ENCODE results near the gene RPL36AL. TPM values are rescaled to one million over a fixed set of nuclear protein-coding genes. Genes with fewer than 3 reads are reported as not detected.

RPL36AL gene
- total and polyA plus RNA-seq, 2 of the 4 experiments (the other 2 are of a cell fraction), result 129 to 313 TPM

DNA sequence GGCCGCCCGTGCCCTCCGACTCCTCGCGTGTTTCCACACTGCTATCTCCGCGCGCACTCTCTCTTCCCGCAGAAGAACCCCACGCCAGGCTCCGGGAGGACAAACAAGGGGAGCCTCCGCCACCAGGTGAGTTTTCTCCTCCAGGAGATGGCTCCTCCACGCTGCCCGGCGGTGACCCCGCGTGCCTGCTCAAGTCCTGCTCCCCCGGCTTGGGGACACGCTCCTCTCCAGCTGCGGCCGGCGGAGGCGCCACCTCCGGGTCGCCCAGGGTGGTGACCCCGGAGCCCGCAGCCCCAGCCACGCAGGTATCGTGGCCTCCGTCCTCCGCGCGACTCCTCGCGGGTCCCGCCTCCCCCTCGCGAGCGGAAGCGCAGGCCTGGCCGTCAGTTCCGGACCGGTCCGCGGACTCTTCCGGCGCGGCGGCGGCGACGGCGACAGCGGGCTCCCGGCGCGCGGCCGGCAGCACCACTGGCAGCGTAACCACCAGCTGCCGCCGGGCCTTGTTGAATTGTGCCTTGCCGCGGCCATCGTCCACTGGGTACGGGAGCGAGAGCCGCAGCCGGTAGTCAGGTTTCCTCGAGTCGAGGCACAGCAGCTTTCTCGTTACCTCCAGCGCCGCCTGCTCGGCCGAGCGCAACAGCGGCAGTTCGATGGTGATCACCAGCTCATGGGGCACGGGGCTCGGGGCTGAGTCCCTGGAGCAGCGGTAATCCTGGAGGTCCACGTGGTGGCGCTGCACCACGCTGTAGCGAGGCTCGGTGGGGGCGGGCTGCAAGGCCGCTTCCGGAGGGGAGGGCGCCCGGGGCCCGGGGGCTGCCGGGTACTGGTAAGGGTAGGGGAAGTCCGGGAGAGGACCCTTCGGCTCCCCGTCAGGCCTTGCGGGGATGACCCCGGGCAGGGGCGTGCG lies 13.5 kb upstream of the RPL36AL start:
- peak; percentile 91 for ATAC-seq (ENCODE audit: low read depth)
- peak overlapping the region; percentile 87 for H3K56ac ChIP-seq (ENCODE audit: extremely low read depth, insufficient read depth, low read length)
- no peak overlapping the region for H2AK5ac ChIP-seq (ENCODE audit: low read depth, low read length)
- H3K14ac ChIP-seq (replicated peaks; ENCODE audit: low read depth, low read length), result peak overlapping the region; percentile 95
- peaks cover 3% of the 10 kb centered on the region; the same call in 1 of the 2 replicates for H3K9me1 ChIP-seq (ENCODE audit: insufficient read depth, low read length)
- peak overlapping the region; percentile 82 for H3K9ac ChIP-seq (ENCODE audit: low read depth, low read length)
- intact Hi-C loops (cut with micrococcal nuclease), result loop anchor here (1.0 to 5.0 kb wide), 5 partner anchors 58 to 218 kb away; partner anchors contain the start of genes KLHDC1 and NEMF
- CTCF ChIA-PET, result interaction anchor here (0.6 to 1.4 kb wide), 9 partner anchors 9 to 471 kb away, joined by 3 to 5 read pairs (median 3); partner anchors contain the start of genes MGAT2, NEMF and RPL36AL
- H3K4me3 ChIP-seq (ENCODE audit: insufficient read depth, low read depth, low read length), result peak overlapping the region; percentile 82
- no peak overlapping the region for H2BK20ac ChIP-seq (ENCODE audit: low read depth, low read length)
- H4K91ac ChIP-seq (ENCODE audit: insufficient read depth, low read depth, low read length), result peak overlapping the region; percentile 89
- peak overlapping the region; percentile 92 for H3K27ac ChIP-seq (ENCODE audit: insufficient read depth, low read length)
- peak overlapping the region; percentile 94 for H3K4me2 ChIP-seq (ENCODE audit: low read depth, low read length)
- no TSS peak for BruUV-seq (replicated peaks)
- H2AK9ac ChIP-seq (replicated peaks; ENCODE audit: low read depth, low read length, poor library complexity), result peak overlapping the region; percentile 87
- peak overlapping the region; percentile 99 for H2AFZ ChIP-seq (replicated peaks; ENCODE audit: low read length, poor library complexity)
- POLR2A ChIA-PET (ENCODE audit: unreplicated experiment), result interaction anchor here (1.7 kb wide), 1 partner anchor 135 kb away, joined by 5 read pairs; no protein-coding TSS in a partner anchor
- in situ Hi-C loops (cut with MboI; ENCODE audit: low sequenced_read_pairs), result no loop called here
- no peaks in the 10 kb centered on the region for H3K9me3 ChIP-seq (ENCODE audit: control insufficient read depth, insufficient read depth, low read length)
- H2BK5ac ChIP-seq (ENCODE audit: low read depth, low read length, poor library complexity, severe bottlenecking), result peak overlapping the region; percentile 93
- peak overlapping the region; percentile 56 for H4K5ac ChIP-seq (ENCODE audit: low read depth, low read length)
- H3K27me3 ChIP-seq (ENCODE audit: control insufficient read depth, insufficient read depth, low read length), result no peaks in the 10 kb centered on the region
- peaks cover 5 to 51% of the 10 kb centered on the region in 2 experiments for H3K79me1 ChIP-seq (ENCODE audit: low read depth in 1 of 2, low read length in 2 of 2)
- no peak overlapping the region; the same call in 2 of the 3 replicates for H2BK15ac ChIP-seq (ENCODE audit: low read depth, low read length)
- H3K18ac ChIP-seq (ENCODE audit: low read depth, low read length), result peak overlapping the region; percentile 32
- peak overlapping the region; percentile 99; the same call in 1 of the 2 replicates for H3K23ac ChIP-seq (ENCODE audit: low read depth, low read length)
- peak overlapping the region; percentile 73 to 95 for H4K8ac ChIP-seq (ENCODE audit: low read depth in 2 of 2, low read length in 2 of 2)
- peak overlapping the region; percentile 88 for H2BK120ac ChIP-seq (ENCODE audit: low read depth, low read length)
- H3K4me1 ChIP-seq (ENCODE audit: control insufficient read depth, insufficient read depth, low read length), result no peaks in the 10 kb centered on the region
- dilution Hi-C loops (cut with HindIII; ENCODE audit: low sequenced_read_pairs, unreplicated experiment), result no loop called here
- H3K4ac ChIP-seq (ENCODE audit: low read depth, low read length), result peak overlapping the region; percentile 96
- WGBS, 2 experiments (ENCODE audit: extremely low coverage in 2 of 2, insufficient read length in 1 of 2), result 0% methylated on average over 65 of the region's 101 CpGs; no CpG with 5 or more reads in 1 of the 2 experiments
- H4K20me1 ChIP-seq (ENCODE audit: insufficient read depth, low read length), result peaks cover 18% of the 10 kb centered on the region
- H3K36me3 ChIP-seq (ENCODE audit: control insufficient read depth, insufficient read depth, low read length), result peaks cover 3% of the 10 kb centered on the region; the same call in 1 of the 2 replicates
- peak; percentile 95 for DNase-seq
- peak; percentile 84 for TF ChIP-seq RAD21 (IDR thresholded peaks at IDR 0.05; ENCODE audit: low read length)
- peak; percentile 95 for TF ChIP-seq MAZ (IDR thresholded peaks at IDR 0.05; ENCODE audit: borderline replicate concordance, low read depth, low read length)
- no peak for TF ChIP-seq NFE2L2 (IDR thresholded peaks at IDR 0.05; ENCODE audit: low read depth, low read length)
- TF ChIP-seq POLR2A (IDR thresholded peaks at IDR 0.05; ENCODE audit: low read depth, low read length), result peak; percentile 69; the same call in 1 of the 2 replicates
- TF ChIP-seq, protein P1, sequence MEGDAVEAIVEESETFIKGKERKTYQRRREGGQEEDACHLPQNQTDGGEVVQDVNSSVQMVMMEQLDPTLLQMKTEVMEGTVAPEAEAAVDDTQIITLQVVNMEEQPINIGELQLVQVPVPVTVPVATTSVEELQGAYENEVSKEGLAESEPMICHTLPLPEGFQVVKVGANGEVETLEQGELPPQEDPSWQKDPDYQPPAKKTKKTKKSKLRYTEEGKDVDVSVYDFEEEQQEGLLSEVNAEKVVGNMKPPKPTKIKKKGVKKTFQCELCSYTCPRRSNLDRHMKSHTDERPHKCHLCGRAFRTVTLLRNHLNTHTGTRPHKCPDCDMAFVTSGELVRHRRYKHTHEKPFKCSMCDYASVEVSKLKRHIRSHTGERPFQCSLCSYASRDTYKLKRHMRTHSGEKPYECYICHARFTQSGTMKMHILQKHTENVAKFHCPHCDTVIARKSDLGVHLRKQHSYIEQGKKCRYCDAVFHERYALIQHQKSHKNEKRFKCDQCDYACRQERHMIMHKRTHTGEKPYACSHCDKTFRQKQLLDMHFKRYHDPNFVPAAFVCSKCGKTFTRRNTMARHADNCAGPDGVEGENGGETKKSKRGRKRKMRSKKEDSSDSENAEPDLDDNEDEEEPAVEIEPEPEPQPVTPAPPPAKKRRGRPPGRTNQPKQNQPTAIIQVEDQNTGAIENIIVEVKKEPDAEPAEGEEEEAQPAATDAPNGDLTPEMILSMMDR (conservative IDR thresholded peaks at IDR 0.05; ENCODE audit: low read depth, low read length), result peak; percentile 91
- peak; percentile 66 for TF ChIP-seq MXI1 (IDR thresholded peaks at IDR 0.05; ENCODE audit: borderline replicate concordance, low read depth, low read length)
- no peak for TF ChIP-seq CEBPB (IDR thresholded peaks at IDR 0.05; ENCODE audit: low read depth, low read length)
- TF ChIP-seq MAFK (IDR thresholded peaks at IDR 0.05; ENCODE audit: low read depth, low read length), result no peak
- no peak for TF ChIP-seq CHD1 (IDR thresholded peaks at IDR 0.05; ENCODE audit: low read depth, low read length)
- TF ChIP-seq, protein P2, sequence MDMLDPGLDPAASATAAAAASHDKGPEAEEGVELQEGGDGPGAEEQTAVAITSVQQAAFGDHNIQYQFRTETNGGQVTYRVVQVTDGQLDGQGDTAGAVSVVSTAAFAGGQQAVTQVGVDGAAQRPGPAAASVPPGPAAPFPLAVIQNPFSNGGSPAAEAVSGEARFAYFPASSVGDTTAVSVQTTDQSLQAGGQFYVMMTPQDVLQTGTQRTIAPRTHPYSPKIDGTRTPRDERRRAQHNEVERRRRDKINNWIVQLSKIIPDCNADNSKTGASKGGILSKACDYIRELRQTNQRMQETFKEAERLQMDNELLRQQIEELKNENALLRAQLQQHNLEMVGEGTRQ (IDR thresholded peaks at IDR 0.05; ENCODE audit: low read depth, low read length), result peak; percentile 63
- TF ChIP-seq SMC3 (IDR thresholded peaks at IDR 0.05; ENCODE audit: low read depth, low read length), result peak; percentile 56
- TF ChIP-seq RFX5 (IDR thresholded peaks at IDR 0.05; ENCODE audit: low read depth, low read length), result no peak
- peak; percentile 40; the same call in 1 of the 2 replicates for TF ChIP-seq BHLHE40 (IDR thresholded peaks at IDR 0.05; ENCODE audit: low read depth, low read length)
